GM23248 (cell line): ENCODE measurements around the gene DGKB. TPM values are rescaled to one million over a fixed set of nuclear protein-coding genes. Genes with fewer than 3 reads are reported as not detected.

Experiments
- DNase-seq: peaks from one replicate; pipeline ENCODE4 v3.0.0-alpha.2; 2015
- H2AFZ ChIP-seq: fragments of 200-600 bp; sonication (generic); 2 replicates; pipeline ENCODE4 v1.6.1; 2016; ENCODE audit warnings: antibody characterized with exemption
- H3F3A ChIP-seq: fragments of 200-600 bp; sonication (generic); 2 replicates; pipeline ENCODE4 v1.6.1; 2016; ENCODE audit warnings: mild to moderate bottlenecking, antibody characterized with exemption, mixed run types; ENCODE audit not compliant: insufficient read depth
- H3K27ac ChIP-seq: fragments of 200-600 bp; sonication (generic); 2 replicates; pipeline ENCODE4 v1.5.1; 2016; ENCODE audit warnings: mild to moderate bottlenecking
- H3K27me3 ChIP-seq: fragments of 200-600 bp; sonication (generic); replicated peaks from 2 replicates; pipeline ENCODE4 v1.6.1; 2016; ENCODE audit warnings: mild to moderate bottlenecking; ENCODE audit not compliant: insufficient read depth
- H3K36me3 ChIP-seq: fragments of 200-600 bp; sonication (generic); 2 replicates; pipeline ENCODE4 v1.6.1; 2016; ENCODE audit warnings: low read depth, mild to moderate bottlenecking
- H3K4me1 ChIP-seq: fragments of 200-600 bp; sonication (generic); 2 replicates; pipeline ENCODE4 v1.6.1; 2016; ENCODE audit warnings: mild to moderate bottlenecking; ENCODE audit not compliant: insufficient read depth
- H3K4me2 ChIP-seq: fragments of 200-600 bp; sonication (generic); one replicate; pipeline ENCODE4 v1.6.1; 2016; ENCODE audit warnings: mild to moderate bottlenecking; ENCODE audit not compliant: unreplicated experiment
- H3K4me3 ChIP-seq: fragments of 200-600 bp; sonication (generic); 2 replicates; pipeline ENCODE4 v1.5.1; 2016; ENCODE audit warnings: mild to moderate bottlenecking
- H3K79me2 ChIP-seq: fragments of 200-600 bp; sonication (generic); 2 replicates; pipeline ENCODE4 v1.6.1; 2016; ENCODE audit warnings: mild to moderate bottlenecking; ENCODE audit not compliant: insufficient read depth
- H3K9ac ChIP-seq: fragments of 200-600 bp; sonication (generic); 2 replicates; pipeline ENCODE4 v1.6.1; 2016; ENCODE audit warnings: mild to moderate bottlenecking
- H3K9me2 ChIP-seq: fragments of 200-600 bp; sonication (generic); 2 replicates; pipeline ENCODE4 v1.6.1; 2016; ENCODE audit warnings: mixed run types, mild to moderate bottlenecking, moderate library complexity; ENCODE audit not compliant: insufficient read depth
- H3K9me3 ChIP-seq: fragments of 200-600 bp; sonication (generic); one replicate; pipeline ENCODE4 v1.6.1; 2017; ENCODE audit warnings: low read depth
- H4K20me1 ChIP-seq: fragments of 200-600 bp; sonication (generic); 2 replicates; pipeline ENCODE4 v1.6.0; 2016; ENCODE audit not compliant: insufficient read depth
- EZH2 ChIP-seq: fragments of 200-600 bp; sonication (generic); IDR thresholded peaks from 2 replicates; pipeline ENCODE4 v1.6.1; 2018; ENCODE audit warnings: antibody characterized with exemption, mild to moderate bottlenecking; ENCODE audit not compliant: insufficient read depth, poor library complexity, severe bottlenecking
- EZH2phosphoT487 ChIP-seq: fragments of 200-600 bp; sonication (generic); IDR thresholded peaks from 2 replicates; pipeline ENCODE4 v1.6.1; 2018; ENCODE audit warnings: antibody characterized with exemption, moderate library complexity, mild to moderate bottlenecking, low read depth; ENCODE audit not compliant: insufficient read depth
- WGBS, 2 experiments: methylation state at CpG; one replicate each; pipeline ENCODE4 v1.1.6; 2015 to 2017; ENCODE audit warnings: low lambda C conversion rate in 2 of 2, low coverage in 1 of 2; ENCODE audit errors: missing lambda C conversion rate in 2 of 2; 5-methylcytosine and 5-hydroxymethylcytosine counted together
- in situ Hi-C: fragments of 300-500 bp; cut with MboI; formaldehyde crosslinking; loops from 2 replicates; pipeline ENCODE4 v1.15.0; 2020
- polyA plus RNA-seq: library from polyadenylated mRNA; unstranded; fragments of >200 nt; fragmentation: Nextera tagmentation; extraction: Ambion mirVana; gene quantifications from 2 replicates; pipeline ENCODE4 v1.2.1, GENCODE V29; 2016
- total RNA-seq: library from RNA; depleted of rRNA; stranded (reverse); fragments of >200 nt; shearing (Covaris generic); gene quantifications from 2 replicates; pipeline ENCODE4 v1.2.3, GENCODE V29; 2014

The DGKB gene
- total and polyA plus RNA-seq, 2 experiments from 2014 or later: 0.65 to 1.7 TPM

- no peaks in the 10 kb centered on the region for H3K9me2 ChIP-seq
- H3K4me3 ChIP-seq: no peak overlapping the region
- H3K27me3 ChIP-seq: no peaks in the 10 kb centered on the region
- in situ Hi-C loops: no loop called here
- no peak overlapping the region for H3K27ac ChIP-seq
- no peaks in the 10 kb centered on the region for H4K20me1 ChIP-seq
- H3K79me2 ChIP-seq: no peaks in the 10 kb centered on the region
- no peaks in the 10 kb centered on the region for H3K36me3 ChIP-seq
- no peak overlapping the region for H3K4me2 ChIP-seq
- no peak for DNase-seq
- H3K9ac ChIP-seq: no peak overlapping the region
- no peaks in the 10 kb centered on the region for H3K9me3 ChIP-seq
- no peak overlapping the region for H2AFZ ChIP-seq
- H3K4me1 ChIP-seq: 0 out of 2 replicates have a peak, but pooled peaks cover 2% of the 10 kb centered on the region
- H3F3A ChIP-seq: no peaks in the 10 kb centered on the region
- WGBS, 2 experiments: 80 to 88% methylated on average over 5 of the region's 5 CpGs
- TF ChIP-seq EZH2 (no peak), EZH2phosphoT487 (no peak)
These were observed 753.6 kb downstream of the DGKB start for GRCh38 chr7:14148974-14149373.

GRCh38 chr7:14147532-14147931, 755.0 kb downstream of the DGKB start:
- Histone ChIP-seq H3K4me1 (0 out of 2 replicates have a peak, but pooled peaks cover 2% of the 10 kb centered on the region), H3K36me3 (no peaks in the 10 kb centered on the region), H4K20me1 (no peaks in the 10 kb centered on the region), H2AFZ (no peak overlapping the region), H3K9ac (no peak overlapping the region), H3K9me2 (no peaks in the 10 kb centered on the region), H3F3A (no peaks in the 10 kb centered on the region), H3K4me3 (no peak overlapping the region), H3K79me2 (no peaks in the 10 kb centered on the region), H3K4me2 (no peak overlapping the region), H3K9me3 (no peaks in the 10 kb centered on the region), H3K27me3 (no peaks in the 10 kb centered on the region), H3K27ac (no peak overlapping the region)
- WGBS, 2 experiments: 26 to 30% methylated on average over 2 of the region's 2 CpGs
- in situ Hi-C loops: no loop called here
- TF ChIP-seq EZH2 (no peak), EZH2phosphoT487 (no peak)
- DNase-seq: no peak

- Histone ChIP-seq H3F3A (no peaks in the 10 kb centered on the region), H4K20me1 (no peaks in the 10 kb centered on the region), H3K27me3 (no peaks in the 10 kb centered on the region), H2AFZ (no peak overlapping the region; the same call in 1 of the 2 replicates), H3K36me3 (no peaks in the 10 kb centered on the region), H3K9me2 (no peaks in the 10 kb centered on the region), H3K9ac (no peak overlapping the region), H3K4me1 (0 out of 2 replicates have a peak, but pooled peaks cover 2% of the 10 kb centered on the region), H3K4me2 (no peak overlapping the region), H3K9me3 (no peaks in the 10 kb centered on the region), H3K27ac (no peak overlapping the region), H3K4me3 (no peak overlapping the region), H3K79me2 (no peaks in the 10 kb centered on the region)
- TF ChIP-seq EZH2: no peak
- no peak for TF ChIP-seq EZH2phosphoT487
- in situ Hi-C loops: no loop called here
- no peak for DNase-seq
- 86 to 92% methylated on average over 2 of the region's 2 CpGs for WGBS, 2 experiments
These were observed 758.0 kb downstream of the DGKB start for GRCh38 chr7:14144538-14144937.

- TF ChIP-seq EZH2phosphoT487: no peak
- TF ChIP-seq EZH2: no peak
- WGBS, 2 experiments: 55 to 83% methylated on average over 1 of the region's 1 CpG
- Histone ChIP-seq H3K4me2 (no peak overlapping the region), H3K9ac (no peak overlapping the region), H3K79me2 (no peaks in the 10 kb centered on the region), H2AFZ (no peak overlapping the region), H3F3A (no peaks in the 10 kb centered on the region), H3K36me3 (no peaks in the 10 kb centered on the region), H3K4me1 (0 out of 2 replicates have a peak, but pooled peaks cover 2% of the 10 kb centered on the region), H3K27ac (no peak overlapping the region), H3K27me3 (no peaks in the 10 kb centered on the region), H3K9me2 (no peaks in the 10 kb centered on the region), H4K20me1 (no peaks in the 10 kb centered on the region), H3K9me3 (no peaks in the 10 kb centered on the region), H3K4me3 (no peak overlapping the region)
- no peak for DNase-seq
- in situ Hi-C loops: no loop called here
These were observed 758.4 kb downstream of the DGKB start for GRCh38 chr7:14144109-14144508.

- DNase-seq: peak; percentile 21
- H3K4me1 ChIP-seq: no peaks in the 10 kb centered on the region
These were observed 764.9 kb downstream of the DGKB start for GRCh38 chr7:14137676-14138075.

More at GRCh38 chr7:14137676-14138075, 764.9 kb downstream of the DGKB start:
- H3K36me3 ChIP-seq: no peaks in the 10 kb centered on the region
- no peaks in the 10 kb centered on the region for H3K27me3 ChIP-seq
- H3K4me2 ChIP-seq: no peak overlapping the region
- no peaks in the 10 kb centered on the region for H3F3A ChIP-seq
- in situ Hi-C loops: no loop called here
- no peaks in the 10 kb centered on the region for H3K9me2 ChIP-seq
- H3K9me3 ChIP-seq: no peaks in the 10 kb centered on the region
- H2AFZ ChIP-seq: no peak overlapping the region
- no peak for TF ChIP-seq EZH2
- TF ChIP-seq EZH2phosphoT487: no peak
- H3K4me3 ChIP-seq: no peak overlapping the region
- no peak overlapping the region for H3K9ac ChIP-seq
- H3K79me2 ChIP-seq: no peaks in the 10 kb centered on the region
- no peak overlapping the region for H3K27ac ChIP-seq
- H4K20me1 ChIP-seq: no peaks in the 10 kb centered on the region
- WGBS, 2 experiments: 21 to 30% methylated on average over 2 of the region's 2 CpGs
